Fibroblast of villous mesenchyme (primary cell): ENCODE measurements around the gene SHROOM3. TPM values are rescaled to one million over a fixed set of nuclear protein-coding genes. Genes with fewer than 3 reads are reported as not detected.

Source experiments
- DNase-seq: peaks from one replicate; pipeline ENCODE4 v3.0.0-alpha.2; 2010; ENCODE audit warnings: low read depth
- H3K4me3 ChIP-seq: 2 replicates; pipeline ENCODE4 v1.5.1; 2011; ENCODE audit warnings: low read depth, mild to moderate bottlenecking, low read length
- total RNA-seq: library from RNA; depleted of rRNA; stranded (reverse); fragments of >200 nt; gene quantifications from 2 replicates; pipeline ENCODE4 v1.2.3, GENCODE V29; 2012
- TF ChIP-seq, protein P1 (sequence below): IDR thresholded peaks from 2 replicates; pipeline ENCODE4 v1.5.1; 2012; ENCODE audit warnings: low read depth, mild to moderate bottlenecking, low read length; ENCODE audit not compliant: insufficient read depth

SHROOM3 gene
- total RNA-seq, 1 donor: 27.6 TPM

DNA sequence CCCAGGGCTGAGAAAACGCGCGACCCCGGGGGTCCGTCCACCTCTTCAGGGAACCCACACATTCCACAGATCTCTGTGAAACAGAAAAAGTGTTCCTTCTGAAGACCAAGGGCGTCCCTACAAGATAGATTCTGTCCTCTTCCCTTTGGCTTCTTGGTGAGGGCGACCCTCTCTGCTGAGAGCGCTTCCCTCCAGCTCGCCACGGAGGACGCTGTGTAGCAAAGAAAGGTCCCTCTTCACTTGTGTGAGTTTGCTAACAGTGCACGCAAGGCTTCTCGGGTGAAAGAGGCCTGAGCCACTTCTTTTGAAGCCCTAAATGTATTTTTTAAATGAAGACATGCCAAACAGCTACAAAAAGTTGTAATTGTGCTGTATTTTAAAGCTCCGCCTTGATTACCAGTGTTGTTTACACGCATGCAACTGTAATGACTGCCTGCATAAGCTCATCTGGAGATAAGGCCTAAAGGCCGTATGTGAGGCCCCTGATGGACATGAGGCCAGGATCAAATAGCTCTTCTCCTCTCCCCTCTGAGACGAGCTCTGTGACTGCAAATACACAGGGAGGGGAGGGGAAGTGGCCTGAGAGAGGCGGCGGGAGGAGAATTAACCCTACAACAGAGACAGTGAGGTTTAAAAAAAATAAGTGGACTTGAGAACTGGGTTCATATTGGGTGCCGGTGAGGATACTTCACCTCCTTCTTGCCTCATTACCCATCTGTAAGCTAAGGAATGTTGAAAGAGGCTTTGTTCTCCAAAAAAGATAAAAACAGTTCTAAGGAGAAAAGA is 367.4 kb downstream of the SHROOM3 start:
- no peak overlapping the region for H3K4me3 ChIP-seq
- TF ChIP-seq, protein P1, sequence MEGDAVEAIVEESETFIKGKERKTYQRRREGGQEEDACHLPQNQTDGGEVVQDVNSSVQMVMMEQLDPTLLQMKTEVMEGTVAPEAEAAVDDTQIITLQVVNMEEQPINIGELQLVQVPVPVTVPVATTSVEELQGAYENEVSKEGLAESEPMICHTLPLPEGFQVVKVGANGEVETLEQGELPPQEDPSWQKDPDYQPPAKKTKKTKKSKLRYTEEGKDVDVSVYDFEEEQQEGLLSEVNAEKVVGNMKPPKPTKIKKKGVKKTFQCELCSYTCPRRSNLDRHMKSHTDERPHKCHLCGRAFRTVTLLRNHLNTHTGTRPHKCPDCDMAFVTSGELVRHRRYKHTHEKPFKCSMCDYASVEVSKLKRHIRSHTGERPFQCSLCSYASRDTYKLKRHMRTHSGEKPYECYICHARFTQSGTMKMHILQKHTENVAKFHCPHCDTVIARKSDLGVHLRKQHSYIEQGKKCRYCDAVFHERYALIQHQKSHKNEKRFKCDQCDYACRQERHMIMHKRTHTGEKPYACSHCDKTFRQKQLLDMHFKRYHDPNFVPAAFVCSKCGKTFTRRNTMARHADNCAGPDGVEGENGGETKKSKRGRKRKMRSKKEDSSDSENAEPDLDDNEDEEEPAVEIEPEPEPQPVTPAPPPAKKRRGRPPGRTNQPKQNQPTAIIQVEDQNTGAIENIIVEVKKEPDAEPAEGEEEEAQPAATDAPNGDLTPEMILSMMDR: no peak
- peak; percentile 70 for DNase-seq

DNA sequence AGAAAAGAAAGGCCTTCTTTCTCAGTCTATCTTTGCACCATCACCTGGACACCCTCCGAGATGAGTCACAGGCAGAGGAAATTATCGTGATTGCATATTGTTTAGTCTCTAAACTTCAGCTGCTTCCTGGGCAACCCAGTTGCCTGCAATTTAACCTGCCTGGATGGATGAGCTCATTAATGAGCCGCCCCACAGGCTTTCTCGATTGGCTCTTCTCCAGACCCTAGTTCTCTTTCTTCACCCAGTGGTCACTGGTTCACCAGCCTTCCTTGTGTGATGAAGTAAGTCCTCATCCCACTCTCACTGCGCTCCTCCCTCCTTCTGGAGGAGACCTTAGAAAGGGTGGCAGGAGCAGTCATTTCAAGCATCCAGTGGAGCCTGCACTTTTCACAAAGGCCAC is 368.5 kb downstream of the SHROOM3 start:
- H3K4me3 ChIP-seq: no peak overlapping the region
- TF ChIP-seq, protein P1: no peak
- peak; percentile 96 for DNase-seq

DNA sequence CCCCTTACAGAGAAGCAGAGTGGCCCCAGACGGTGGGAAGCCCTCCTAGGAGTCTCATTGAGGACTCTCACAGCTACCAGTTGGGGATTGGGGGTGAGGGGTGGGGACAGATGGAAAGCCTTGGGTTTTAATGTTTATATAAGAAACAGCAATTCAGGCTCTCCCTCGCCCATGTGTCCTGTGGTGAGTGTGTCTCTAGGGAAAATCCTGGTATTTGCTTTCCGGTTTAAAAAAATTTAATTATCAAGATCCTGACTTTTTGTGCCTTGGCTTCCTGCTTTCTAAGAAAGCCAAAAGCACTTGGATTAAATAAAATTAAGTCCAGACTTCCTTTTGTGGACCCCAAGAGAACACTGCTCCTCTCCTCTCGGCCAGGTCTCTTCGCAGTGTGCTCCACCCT is 369.1 kb downstream of the SHROOM3 start:
- no peak overlapping the region for H3K4me3 ChIP-seq
- TF ChIP-seq, protein P1: no peak
- DNase-seq: peak; percentile 73

DNA sequence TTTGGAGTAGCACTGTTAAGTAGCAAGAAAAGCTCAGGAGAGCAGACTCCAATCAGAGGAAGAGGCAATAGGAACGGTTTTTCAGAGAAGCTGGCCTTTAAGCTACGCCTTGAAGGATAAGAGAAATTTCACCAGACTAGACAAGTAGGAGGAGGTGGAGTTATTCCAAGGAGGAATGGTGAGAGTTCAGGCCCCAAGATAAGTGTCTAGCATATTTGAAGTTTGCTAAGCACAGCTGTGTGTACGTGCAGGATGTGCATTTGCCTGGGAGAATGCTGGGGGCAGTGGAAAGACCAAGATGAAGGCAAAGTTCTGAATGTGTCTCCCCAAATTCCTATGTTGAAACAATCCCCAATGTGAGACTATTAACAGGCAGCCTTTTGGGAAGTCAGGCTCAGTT is 371.3 kb downstream of the SHROOM3 start:
- TF ChIP-seq, protein P1: no peak
- peak; percentile 65 for DNase-seq
- H3K4me3 ChIP-seq: no peak overlapping the region

DNA sequence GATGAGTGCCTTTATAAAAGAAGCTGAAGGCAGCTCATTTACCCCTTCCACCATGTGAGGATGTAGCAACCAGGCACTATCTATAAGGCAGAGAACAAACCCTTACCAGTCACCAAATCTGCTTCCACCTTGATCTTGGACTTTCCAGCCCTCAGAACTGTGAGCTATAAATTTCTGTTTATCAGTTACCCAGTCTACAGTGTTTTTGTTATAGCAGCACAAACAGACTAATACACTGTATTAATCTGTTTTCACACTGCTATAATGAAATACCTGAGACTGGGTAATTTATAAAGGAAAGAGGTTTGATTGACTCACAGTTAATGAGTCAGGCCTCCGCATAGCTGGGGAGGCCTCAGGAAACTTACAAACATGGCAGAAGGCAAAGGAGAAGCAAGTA is 371.7 kb downstream of the SHROOM3 start:
- TF ChIP-seq, protein P1: no peak
- H3K4me3 ChIP-seq: no peak overlapping the region
- DNase-seq: no peak

DNA sequence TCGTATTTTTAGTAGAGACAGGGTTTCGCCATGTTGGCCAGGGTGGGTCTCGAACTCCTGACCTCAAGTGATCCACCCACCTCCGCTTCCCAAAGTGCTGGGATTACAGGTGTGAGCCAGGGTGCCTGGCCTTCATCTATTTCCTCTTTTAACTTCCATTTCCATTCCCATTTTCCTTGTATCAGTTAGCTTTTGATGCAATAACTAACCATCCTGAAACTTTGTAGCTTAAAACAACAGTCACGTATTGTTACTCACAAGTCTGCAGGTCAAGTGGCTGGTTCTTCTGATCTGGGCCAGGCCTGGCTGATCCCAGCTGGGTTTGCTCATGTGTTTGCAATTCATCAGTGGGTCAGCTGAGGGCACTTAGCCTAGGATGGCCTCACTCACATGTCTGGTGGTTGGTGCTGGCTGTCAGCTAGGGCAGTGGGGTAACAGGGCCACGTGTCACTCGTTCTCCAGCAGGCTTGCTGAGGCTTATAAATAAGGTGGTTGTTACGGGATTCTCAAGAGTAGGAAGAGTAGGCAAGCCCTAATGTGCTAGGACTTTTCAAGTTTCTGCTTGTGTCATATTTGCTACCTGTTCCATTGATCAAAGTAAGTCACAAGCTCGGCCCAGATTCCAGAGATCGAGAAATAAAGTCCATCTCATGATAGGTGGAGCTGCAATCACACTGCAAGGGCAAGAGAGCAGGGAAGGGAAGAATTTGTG is 374.7 kb downstream of the SHROOM3 start:
- TF ChIP-seq, protein P1: no peak
- H3K4me3 ChIP-seq: no peak overlapping the region
- peak; percentile 79 for DNase-seq
